HEK293T (cell line): ENCODE results near the gene UBE2L3.

ENCODE experiments used
- CTCF ChIA-PET: fragments of 350-600 bp; formaldehyde crosslinking; extraction: SDS; loops from one replicate; lab custom pipeline; 2021; ENCODE audit warnings: antibody characterized with exemption, inconsistent platforms; lab: Yijun Ruan, JAX
- POLR2A ChIA-PET: fragments of 350-600 bp; formaldehyde crosslinking; extraction: SDS; loops from one replicate; lab custom pipeline; 2020; ENCODE audit warnings: antibody characterized with exemption, inconsistent platforms; lab: Yijun Ruan, JAX
- DNase-seq: peaks from one replicate; pipeline ENCODE4 v3.0.0; 2012; ENCODE audit warnings: mixed read lengths; ENCODE audit errors: extremely low spot score
- ARNT ChIP-seq: fragments of 450-650 bp; IDR thresholded peaks from 2 replicates; pipeline ENCODE4 v1.6.1; 2017; ENCODE audit warnings: mild to moderate bottlenecking
- BHLHE40 ChIP-seq: fragments of 450-650 bp; IDR thresholded peaks from 2 replicates; pipeline ENCODE4 v1.6.1; 2016; ENCODE audit warnings: mild to moderate bottlenecking, moderate library complexity, borderline replicate concordance
- CTBP1 ChIP-seq: fragments of 450-650 bp; IDR thresholded peaks from 2 replicates; pipeline ENCODE4 v1.6.1; 2016; ENCODE audit warnings: borderline replicate concordance
- ELF4 ChIP-seq: fragments of 450-650 bp; IDR thresholded peaks from 2 replicates; pipeline ENCODE4 v1.6.1; 2017; ENCODE audit warnings: antibody characterized with exemption
- FOXA1 ChIP-seq: fragments of 450-650 bp; IDR thresholded peaks from 2 replicates; pipeline ENCODE4 v1.6.1; 2016; ENCODE audit warnings: mild to moderate bottlenecking
- FOXK2 ChIP-seq: fragments of 450-650 bp; IDR thresholded peaks from 2 replicates; pipeline ENCODE4 v1.6.1; 2016; ENCODE audit warnings: mild to moderate bottlenecking
- FOXM1 ChIP-seq: fragments of 450-650 bp; IDR thresholded peaks from 2 replicates; pipeline ENCODE4 v1.6.1; 2017; ENCODE audit warnings: mild to moderate bottlenecking, borderline replicate concordance
- HDGF ChIP-seq: fragments of 450-650 bp; IDR thresholded peaks from 2 replicates; pipeline ENCODE4 v1.6.1; 2017; ENCODE audit warnings: antibody characterized with exemption, borderline replicate concordance
- L3MBTL2 ChIP-seq: fragments of 450-650 bp; conservative IDR thresholded peaks from 2 replicates; pipeline ENCODE4 v1.6.1; 2016; ENCODE audit warnings: mild to moderate bottlenecking
- LEF1 ChIP-seq: fragments of 450-650 bp; IDR thresholded peaks from 2 replicates; pipeline ENCODE4 v1.6.1; 2017; ENCODE audit warnings: mild to moderate bottlenecking, borderline replicate concordance
- NFRKB ChIP-seq: fragments of 450-650 bp; IDR thresholded peaks from 2 replicates; pipeline ENCODE4 v1.6.1; 2016; ENCODE audit warnings: mild to moderate bottlenecking, moderate library complexity
- SP1 ChIP-seq: fragments of 450-650 bp; IDR thresholded peaks from 2 replicates; pipeline ENCODE4 v1.6.1; 2017
- SUZ12 ChIP-seq: fragments of 450-650 bp; IDR thresholded peaks from 2 replicates; pipeline ENCODE4 v1.6.1; 2016; ENCODE audit warnings: mild to moderate bottlenecking
- TARDBP ChIP-seq: fragments of 450-650 bp; IDR thresholded peaks from 2 replicates; pipeline ENCODE4 v1.6.1; 2016
- ZNF384 ChIP-seq: fragments of 450-650 bp; IDR thresholded peaks from 2 replicates; pipeline ENCODE4 v1.6.1; 2016
- TF ChIP-seq, protein P1 (sequence below): fragments of 450-650 bp; IDR thresholded peaks from 2 replicates; pipeline ENCODE4 v1.6.1; 2016

UBE2L3 gene

DNA sequence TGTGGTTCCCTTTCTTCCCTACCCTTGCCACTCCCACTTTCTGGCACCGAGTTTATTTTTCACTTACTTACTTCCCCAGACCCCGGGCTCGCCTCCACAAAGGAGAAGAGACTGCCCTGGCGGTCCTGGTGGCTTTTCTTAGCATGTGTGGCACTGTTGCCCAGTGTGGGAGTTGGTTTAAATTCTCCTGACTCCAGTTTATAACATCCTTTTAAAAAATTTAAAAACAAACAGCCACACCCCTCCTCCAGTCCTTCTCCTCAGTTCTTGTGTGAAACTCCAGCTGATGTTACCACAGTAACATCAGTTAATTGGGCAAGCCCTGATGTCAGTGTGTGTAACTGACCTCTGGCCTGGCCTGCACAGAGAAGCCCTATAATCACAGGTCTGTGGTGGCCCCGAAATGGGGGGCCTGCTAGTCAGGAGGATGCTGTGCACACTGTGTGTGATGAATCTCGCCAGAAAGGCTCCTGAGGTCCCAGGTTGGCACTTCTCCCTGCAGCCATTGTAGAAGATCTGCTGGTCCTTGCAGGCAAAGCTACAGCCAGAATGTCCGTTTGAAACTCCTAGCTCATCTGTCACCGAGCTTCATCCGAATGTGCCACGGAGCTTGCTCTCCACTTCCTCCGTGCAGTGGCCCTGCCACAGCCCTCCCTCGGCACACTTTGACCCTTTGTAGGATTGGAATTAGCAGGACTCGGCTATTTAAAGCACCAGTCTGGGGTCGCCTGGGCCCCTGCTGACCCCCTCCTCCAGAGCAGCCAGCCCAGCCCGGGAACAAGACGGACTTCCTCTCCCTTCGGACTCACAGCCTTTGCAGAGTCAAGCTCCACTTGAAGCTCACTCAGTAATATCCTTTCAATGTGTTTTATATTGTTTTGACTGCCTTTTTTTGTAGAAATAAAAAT is 54.8 kb downstream of the UBE2L3 start:
- ChIA-PET CTCF (interaction anchor here (0.7 kb wide), 1 partner anchor 20 kb away, joined by 3 read pairs; no protein-coding TSS in a partner anchor), POLR2A (no interaction called here)
- TF ChIP-seq LEF1 = no peak
- TF ChIP-seq FOXA1 = no peak
- TF ChIP-seq SP1 = no peak
- TF ChIP-seq SUZ12 = no peak
- no peak for TF ChIP-seq NFRKB
- TF ChIP-seq L3MBTL2 = no peak
- TF ChIP-seq ZNF384 = no peak
- no peak for DNase-seq

DNA sequence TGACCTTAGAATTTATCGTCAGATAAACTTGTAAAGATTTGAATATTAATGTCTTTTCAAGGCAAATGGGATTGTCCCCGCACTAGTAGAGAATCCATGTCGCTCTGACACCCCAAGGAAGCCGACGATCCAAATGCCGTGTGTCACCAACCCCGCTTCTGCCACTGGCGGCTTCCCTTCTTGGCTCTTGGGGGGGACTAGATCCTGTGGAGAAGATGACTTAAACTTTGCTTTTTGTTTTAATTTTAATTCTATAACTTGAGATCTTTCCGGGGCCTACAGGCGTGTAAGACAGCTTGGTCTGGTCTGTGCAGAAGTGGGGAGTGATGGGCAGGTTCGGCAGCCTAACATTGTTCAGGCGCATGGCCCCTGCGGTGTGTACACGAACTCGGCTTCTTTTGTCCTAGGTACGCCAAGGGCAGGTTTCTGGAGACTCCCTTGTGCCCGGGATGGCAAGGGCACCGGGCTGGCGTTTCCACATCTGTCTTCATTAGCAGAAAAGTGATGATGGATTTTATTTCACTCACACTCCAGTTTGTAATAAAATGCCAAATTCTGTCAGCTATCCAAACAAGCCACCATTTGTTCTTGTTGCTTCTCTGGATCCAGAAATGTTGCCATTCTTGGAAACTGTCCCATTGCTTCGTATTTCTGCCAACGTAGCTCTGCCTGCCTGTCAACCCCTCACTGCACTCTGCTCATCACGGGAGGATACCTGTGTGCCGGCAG is 55.6 kb downstream of the UBE2L3 start:
- ChIA-PET POLR2A (no interaction called here), CTCF (interaction anchor here (0.7 to 1.0 kb wide), 2 partner anchors 18 to 20 kb away, joined by 3 read pairs; no protein-coding TSS in a partner anchor)
- no peak for DNase-seq
- TF ChIP-seq ELF4 (no peak), LEF1 (no peak), FOXA1 (no peak), SP1 (no peak), BHLHE40 (no peak), CTBP1 (no peak), NFRKB (no peak), FOXM1 (no peak), SUZ12 (no peak), ZNF384 (no peak), FOXK2 (no peak), TARDBP (no peak), ARNT (no peak), L3MBTL2 (no peak), HDGF (no peak)
- TF ChIP-seq, protein P1, sequence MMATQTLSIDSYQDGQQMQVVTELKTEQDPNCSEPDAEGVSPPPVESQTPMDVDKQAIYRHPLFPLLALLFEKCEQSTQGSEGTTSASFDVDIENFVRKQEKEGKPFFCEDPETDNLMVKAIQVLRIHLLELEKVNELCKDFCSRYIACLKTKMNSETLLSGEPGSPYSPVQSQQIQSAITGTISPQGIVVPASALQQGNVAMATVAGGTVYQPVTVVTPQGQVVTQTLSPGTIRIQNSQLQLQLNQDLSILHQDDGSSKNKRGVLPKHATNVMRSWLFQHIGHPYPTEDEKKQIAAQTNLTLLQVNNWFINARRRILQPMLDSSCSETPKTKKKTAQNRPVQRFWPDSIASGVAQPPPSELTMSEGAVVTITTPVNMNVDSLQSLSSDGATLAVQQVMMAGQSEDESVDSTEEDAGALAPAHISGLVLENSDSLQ = no peak

DNA sequence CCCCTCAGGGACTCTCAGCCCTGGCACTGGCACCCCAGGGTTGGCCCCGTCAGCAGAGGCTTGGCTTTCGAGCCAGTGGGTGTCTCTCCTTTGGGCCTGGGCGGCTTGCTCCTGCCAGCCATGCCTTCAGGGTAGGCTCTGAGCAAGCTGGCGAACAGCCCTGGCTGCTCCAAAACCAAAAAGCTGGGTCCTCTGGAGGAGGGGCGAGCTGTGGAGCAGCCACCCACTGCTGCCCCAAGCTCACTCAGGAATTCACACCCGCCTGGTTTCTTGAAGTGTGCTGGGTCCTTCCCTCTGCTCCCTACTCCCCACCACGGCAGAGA is 56.1 kb downstream of the UBE2L3 start:
- ChIA-PET POLR2A (interaction anchor here (1.2 kb wide), 1 partner anchor 56 kb away, joined by 3 read pairs; no protein-coding TSS in a partner anchor), CTCF (interaction anchor here (1.0 to 2.1 kb wide), 2 partner anchors 18 to 20 kb away, joined by 3 to 11 read pairs; no protein-coding TSS in a partner anchor)
- no peak for TF ChIP-seq BHLHE40
- no peak for TF ChIP-seq SP1
- TF ChIP-seq FOXM1 = no peak
- TF ChIP-seq CTBP1 = no peak
- no peak for TF ChIP-seq FOXK2
- TF ChIP-seq FOXA1 = no peak
- TF ChIP-seq, protein P1 = no peak
- no peak for TF ChIP-seq LEF1
- TF ChIP-seq HDGF = no peak
- TF ChIP-seq SUZ12 = no peak
- TF ChIP-seq ZNF384 = no peak
- TF ChIP-seq NFRKB = no peak
- no peak for TF ChIP-seq TARDBP
- TF ChIP-seq L3MBTL2 = no peak
- TF ChIP-seq ARNT = no peak
- no peak for TF ChIP-seq ELF4
- no peak for DNase-seq

DNA sequence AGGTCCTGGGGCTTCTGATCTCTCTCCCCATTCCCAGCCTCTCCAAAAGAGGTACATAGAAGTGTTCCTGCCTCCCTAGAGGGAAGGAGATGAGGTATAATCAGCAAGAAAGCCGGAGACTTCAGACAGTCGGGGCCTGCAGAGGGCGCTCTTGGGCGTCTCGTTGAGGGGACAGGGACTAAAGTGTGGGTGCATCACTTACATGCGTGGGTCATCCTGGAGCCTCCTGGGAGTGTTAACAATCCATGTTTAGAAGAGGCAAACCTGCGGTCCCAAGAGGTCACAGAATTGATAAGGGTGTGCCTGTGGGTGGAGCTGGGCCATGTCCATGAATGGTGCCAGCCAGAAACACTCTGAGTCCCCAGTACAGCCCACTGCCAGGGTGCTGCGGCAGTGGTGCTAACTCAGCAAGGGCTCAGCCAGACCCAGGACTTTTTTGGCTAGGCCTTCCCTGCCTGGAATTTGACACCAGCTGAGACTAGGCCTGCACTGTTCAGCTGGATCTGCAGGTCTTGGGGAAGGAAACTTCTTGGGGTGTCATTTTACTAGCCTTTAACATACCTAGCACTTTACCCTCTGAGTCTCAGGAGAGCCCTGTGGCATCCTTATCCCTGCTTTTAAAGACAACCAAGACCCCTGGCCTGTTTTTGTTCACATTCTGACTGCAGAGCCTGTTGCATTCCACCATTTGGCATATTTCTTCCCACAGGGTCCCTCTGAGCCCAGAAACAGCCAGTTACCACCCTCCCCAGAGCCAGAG is 56.8 kb downstream of the UBE2L3 start:
- POLR2A ChIA-PET = interaction anchor here (1.0 to 1.2 kb wide), 2 partner anchors 20 to 56 kb away, joined by 3 read pairs; no protein-coding TSS in a partner anchor
- TF ChIP-seq, protein P1 = no peak
- 0 out of 2 replicates have a peak, but pooled peaks have one; percentile 44 for TF ChIP-seq HDGF
- DNase-seq = peak; percentile 62
- CTCF ChIA-PET = interaction anchor here (0.6 to 3.0 kb wide), 7 partner anchors 12 to 22 kb away, joined by 3 to 15 read pairs (median 4); no protein-coding TSS in a partner anchor
